Esophagus muscularis mucosa (tissue), 4 donors: ENCODE data around the gene CFAP70. TPM values are rescaled to one million over a fixed set of nuclear protein-coding genes. Genes with fewer than 3 reads are reported as not detected.

Source experiments
- DNase-seq: peaks from one replicate; pipeline ENCODE4 v3.0.0-alpha.2; 2017; ENCODE audit errors: extremely low spot score
- H3K27ac ChIP-seq, 4 donors: fragments of 200-600 bp; sonication (generic); replicated peaks in 1 of 4; 1 replicate in 3 of 4; 2 replicates in 1 of 4; pipeline ENCODE4 v1.5.1; 2016 to 2019; ENCODE audit warnings: mild to moderate bottlenecking in 1 of 4
- H3K27me3 ChIP-seq, 4 donors: fragments of 200-600 bp; sonication (generic); one replicate each; pipeline versions ENCODE4 v1.5.1 to v1.6.0; 2016 to 2019
- H3K36me3 ChIP-seq, 4 donors: fragments of 200-600 bp; sonication (generic); one replicate each; pipeline ENCODE4 v1.5.1; 2016 to 2019
- H3K4me1 ChIP-seq, 4 donors: fragments of 200-600 bp; sonication (generic); one replicate each; pipeline ENCODE4 v1.5.1; 2016 to 2019
- H3K4me3 ChIP-seq, 4 donors: fragments of 200-600 bp; sonication (generic); 1 replicate in 2 of 4; 2 replicates in 2 of 4; pipeline ENCODE4 v1.5.1; 2016 to 2019; ENCODE audit warnings: mild to moderate bottlenecking in 4 of 4, moderate library complexity in 1 of 4
- H3K9me3 ChIP-seq, 4 donors: fragments of 200-600 bp; sonication (generic); 1 replicate in 3 of 4; 2 replicates in 1 of 4; pipeline ENCODE4 v1.5.1; 2016 to 2019
- CTCF ChIP-seq, 3 experiments: fragments of 200-600 bp in 2 of 3; fragments of 450-650 bp in 1 of 3; sonication (generic) in 2 of 3; IDR thresholded peaks; one replicate each; pipeline ENCODE4 v1.5.1; 2017 to 2019; ENCODE audit warnings: antibody characterized with exemption in 3 of 3, mild to moderate bottlenecking in 2 of 3, moderate library complexity in 1 of 3
- EP300 ChIP-seq: sonication (generic); formaldehyde crosslinking; IDR thresholded peaks from one replicate; pipeline ENCODE4 v1.6.1; 2017; ENCODE audit warnings: antibody characterized with exemption
- POLR2A ChIP-seq: fragments of 450-650 bp; IDR thresholded peaks from one replicate; pipeline ENCODE4 v1.6.1; 2017; ENCODE audit warnings: antibody characterized with exemption, moderate library complexity, mild to moderate bottlenecking, low read depth
- POLR2AphosphoS5 ChIP-seq, 2 donors: sonication (generic); formaldehyde crosslinking; IDR thresholded peaks; one replicate each; pipeline ENCODE4 v1.6.1; 2017; ENCODE audit warnings: antibody characterized with exemption in 2 of 2
- WGBS: methylation state at CpG from one replicate; pipeline ENCODE4 v1.1.5; 2018; 5-methylcytosine and 5-hydroxymethylcytosine counted together
- intact Hi-C: fragments of 100-400 bp; cut with DNase I; formaldehyde crosslinking; loops from one replicate; pipeline ENCODE4 v1.15.1; 2023
- total RNA-seq, 4 donors: library from RNA; depleted of rRNA; stranded (reverse); fragments of >200 nt; gene quantifications; one replicate each; pipeline versions ENCODE4 v1.1.0 to v1.2.1, GENCODE V29; 2016

CFAP70 gene
- total RNA-seq, 4 donors from 2014 or later: 0.99 to 3.3 (median 1.1) TPM

DNA sequence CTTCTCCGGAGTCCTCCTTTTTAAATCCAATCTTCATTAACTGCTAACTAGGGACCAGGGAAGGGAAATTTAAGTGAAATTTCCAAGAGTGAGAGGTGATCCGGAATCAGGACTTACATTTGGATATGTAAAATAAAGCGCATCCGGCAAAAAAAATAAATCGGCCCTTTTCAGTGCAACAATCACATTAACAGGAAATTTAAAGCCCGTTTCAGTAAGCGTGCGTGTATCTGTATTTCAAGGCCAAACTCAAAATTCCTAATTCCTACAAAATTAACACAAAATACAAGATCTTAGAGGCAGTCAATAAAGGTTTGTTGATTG is 112.4 kb downstream of the CFAP70 start:
- Histone ChIP-seq H3K36me3 (peaks cover 21 to 60% (median 46%) of the 10 kb centered on the region in 4 donors), H3K27ac (peak overlapping the region; percentile 80 to 88 (median 84)), H3K4me1 (peaks cover 22 to 44% (median 36%) of the 10 kb centered on the region in 4 donors), H3K27me3 (no peaks in the 10 kb centered on the region), H3K4me3 (peak overlapping the region; percentile 76 to 90 (median 82)), H3K9me3 (no peaks in the 10 kb centered on the region)
- no peak for DNase-seq
- TF ChIP-seq EP300: no peak
- TF ChIP-seq POLR2AphosphoS5 (IDR thresholded peaks at IDR 0.05): no peak
- WGBS: 5% methylated on average over 8 of the region's 8 CpGs
- intact Hi-C loops: no loop called here

GRCh38 chr10:73244866-73245477 is 113.7 kb downstream of the CFAP70 start:
- WGBS: 59% methylated on average over 8 of the region's 8 CpGs
- Histone ChIP-seq H3K4me1 (peaks cover 15 to 36% (median 28%) of the 10 kb centered on the region in 4 donors), H3K27me3 (no peaks in the 10 kb centered on the region), H3K9me3 (no peaks in the 10 kb centered on the region), H3K4me3 (no peak overlapping the region), H3K27ac (no peak overlapping the region), H3K36me3 (peaks cover 30 to 63% (median 49%) of the 10 kb centered on the region in 4 donors)
- intact Hi-C loops: no loop called here
- no peak for DNase-seq
- TF ChIP-seq POLR2AphosphoS5 (IDR thresholded peaks at IDR 0.05) (no peak), CTCF (IDR thresholded peaks at IDR 0.05) (no peak), EP300 (no peak), POLR2A (no peak)

DNA sequence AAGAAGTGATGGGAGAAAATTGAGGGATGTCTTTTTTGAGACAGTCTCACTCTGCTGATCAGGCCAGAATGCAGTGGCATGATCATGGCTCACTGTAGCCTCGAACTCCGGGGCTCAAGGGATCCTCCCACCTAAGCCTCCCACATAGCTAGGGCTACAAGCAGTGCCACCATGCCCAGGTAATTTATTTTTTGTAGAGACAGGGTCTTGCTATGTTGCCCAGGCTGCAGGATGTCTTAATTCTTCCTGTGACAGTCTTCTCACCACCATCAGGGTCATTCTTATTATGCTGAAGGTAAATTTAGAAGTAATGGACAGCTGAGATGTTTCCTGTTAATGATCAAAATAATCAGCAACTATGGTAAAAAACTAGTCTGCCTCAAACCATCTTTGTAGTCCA is 118.8 kb downstream of the CFAP70 start:
- intact Hi-C loops: no loop called here
- no peak for TF ChIP-seq POLR2A
- TF ChIP-seq EP300: no peak
- TF ChIP-seq POLR2AphosphoS5 (IDR thresholded peaks at IDR 0.05): no peak
- TF ChIP-seq CTCF (IDR thresholded peaks at IDR 0.05): no peak
- H3K4me3 ChIP-seq: no peak overlapping the region
- H3K4me1 ChIP-seq: peaks cover 0 to 9% (median 4%) of the 10 kb centered on the region in 4 donors
- H3K27me3 ChIP-seq: no peaks in the 10 kb centered on the region
- no peak overlapping the region for H3K27ac ChIP-seq
- peaks cover 33 to 88% (median 64%) of the 10 kb centered on the region in 4 donors for H3K36me3 ChIP-seq
- DNase-seq: no peak
- no peaks in the 10 kb centered on the region for H3K9me3 ChIP-seq
- WGBS: 93% methylated on average over 2 of the region's 2 CpGs

GRCh38 chr10:73238990-73239566 is 119.6 kb downstream of the CFAP70 start:
- no peaks in the 10 kb centered on the region for H3K27me3 ChIP-seq
- H3K4me3 ChIP-seq: no peak overlapping the region
- 96% methylated on average over 5 of the region's 5 CpGs for WGBS
- TF ChIP-seq EP300 (no peak), CTCF (IDR thresholded peaks at IDR 0.05) (no peak), POLR2A (no peak), POLR2AphosphoS5 (IDR thresholded peaks at IDR 0.05) (no peak)
- H3K27ac ChIP-seq: no peak overlapping the region
- peaks cover 0 to under 1% (median 0%) of the 10 kb centered on the region in 4 donors for H3K4me1 ChIP-seq
- DNase-seq: no peak
- no peaks in the 10 kb centered on the region for H3K9me3 ChIP-seq
- intact Hi-C loops: no loop called here
- peaks cover 36 to 91% (median 61%) of the 10 kb centered on the region in 4 donors for H3K36me3 ChIP-seq

DNA sequence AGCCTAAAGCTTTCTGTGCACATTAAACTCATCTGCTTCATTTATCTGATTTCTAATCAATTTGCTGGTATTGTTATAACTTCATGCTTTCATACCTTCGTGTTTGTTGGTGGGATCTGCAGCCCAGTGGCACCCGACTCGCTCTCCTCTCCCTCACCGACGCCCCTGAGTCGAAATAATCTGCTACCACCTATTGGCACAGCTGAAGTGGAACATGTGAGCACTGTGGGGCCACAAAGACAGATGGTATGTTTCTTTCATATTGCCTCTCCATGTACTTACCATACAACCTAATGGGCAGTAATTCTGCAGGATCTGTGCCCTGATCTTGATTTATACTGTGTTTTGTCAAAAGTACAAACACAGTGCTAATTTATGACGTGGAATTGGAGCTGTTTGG is 124.0 kb downstream of the CFAP70 start:
- no peaks in the 10 kb centered on the region for H3K27me3 ChIP-seq
- no peak overlapping the region for H3K27ac ChIP-seq
- no peak for DNase-seq
- no peaks in the 10 kb centered on the region for H3K4me1 ChIP-seq
- no peak for TF ChIP-seq POLR2AphosphoS5 (IDR thresholded peaks at IDR 0.05)
- TF ChIP-seq CTCF (IDR thresholded peaks at IDR 0.05): no peak
- TF ChIP-seq EP300: no peak
- TF ChIP-seq POLR2A: no peak
- intact Hi-C loops: no loop called here
- H3K4me3 ChIP-seq: no peak overlapping the region
- peaks cover 8 to 81% (median 46%) of the 10 kb centered on the region in 4 donors for H3K36me3 ChIP-seq
- no peaks in the 10 kb centered on the region for H3K9me3 ChIP-seq
- WGBS: 82% methylated on average over 7 of the region's 7 CpGs
